Mesothelial cell of epicardium (in vitro differentiated cells): ENCODE results near the gene COL25A1. TPM values are rescaled to one million over a fixed set of nuclear protein-coding genes. Genes with fewer than 3 reads are reported as not detected.

Experiments
- DNase-seq, 2 experiments: peaks; one replicate each; pipeline ENCODE4 v3.0.0; 2021; ENCODE audit warnings: low spot score in 2 of 2; ENCODE audit not compliant: unreplicated experiment in 2 of 2
- H3K27ac Mint-ChIP-seq: 2 replicates; pipeline ENCODE4 v1.8.0; 2021; ENCODE audit warnings: mixed read lengths
- H3K27me3 Mint-ChIP-seq: 2 replicates; pipeline ENCODE4 v1.8.0; 2021; ENCODE audit warnings: low read depth, mixed read lengths
- H3K36me3 Mint-ChIP-seq: 2 replicates; pipeline ENCODE4 v1.8.0; 2021; ENCODE audit warnings: mixed read lengths
- H3K4me1 Mint-ChIP-seq: 2 replicates; pipeline ENCODE4 v1.8.0; 2021; ENCODE audit warnings: mixed read lengths
- H3K4me3 Mint-ChIP-seq: 2 replicates; pipeline ENCODE4 v1.8.0; 2021; ENCODE audit warnings: mild to moderate bottlenecking, moderate library complexity, mixed read lengths
- H3K9me3 Mint-ChIP-seq: 2 replicates; pipeline ENCODE4 v1.8.0; 2021; ENCODE audit warnings: mixed read lengths
- CTCF ChIP-seq: fragments of 200-600 bp; sonication (generic); IDR thresholded peaks from one replicate; pipeline ENCODE4 v1.5.0; 2021; ENCODE audit warnings: antibody characterized with exemption; ENCODE audit not compliant: unreplicated experiment
- total RNA-seq: library from RNA; stranded (reverse); gene quantifications from 3 replicates; pipeline ENCODE4 v1.2.1, GENCODE V29; 2021

Gene COL25A1
- total RNA-seq, 1 donor from 2014 or later: 56.7 TPM

GRCh38 chr4:109172301-109172700 lies 130.2 kb downstream of the COL25A1 start:
- no peak for TF ChIP-seq CTCF
- Mint-ChIP-seq H3K4me3 (no peak overlapping the region), H3K36me3 (peaks cover 2% of the 10 kb centered on the region), H3K4me1 (peaks cover 47% of the 10 kb centered on the region), H3K27ac (peak overlapping the region; percentile 51), H3K9me3 (peaks cover 5% of the 10 kb centered on the region), H3K27me3 (no peaks in the 10 kb centered on the region)
- DNase-seq: no peak

- Mint-ChIP-seq H3K27ac (no peak overlapping the region), H3K9me3 (peaks cover 5% of the 10 kb centered on the region), H3K4me3 (no peak overlapping the region), H3K27me3 (no peaks in the 10 kb centered on the region), H3K4me1 (peaks cover 47% of the 10 kb centered on the region), H3K36me3 (no peaks in the 10 kb centered on the region)
- no peak for TF ChIP-seq CTCF
- DNase-seq: no peak
These were observed 131.4 kb downstream of the COL25A1 start for GRCh38 chr4:109171070-109171469.

- DNase-seq: no peak
- peaks cover 47% of the 10 kb centered on the region for H3K4me1 Mint-ChIP-seq
- no peak for TF ChIP-seq CTCF
- H3K36me3 Mint-ChIP-seq: no peaks in the 10 kb centered on the region
- no peak overlapping the region for H3K27ac Mint-ChIP-seq
- no peaks in the 10 kb centered on the region for H3K27me3 Mint-ChIP-seq
- H3K4me3 Mint-ChIP-seq: no peak overlapping the region
- H3K9me3 Mint-ChIP-seq: peaks cover 5% of the 10 kb centered on the region
These were observed 133.3 kb downstream of the COL25A1 start for GRCh38 chr4:109169170-109169569.

- peak overlapping the region; percentile 45 for H3K27ac Mint-ChIP-seq
- peaks cover 5% of the 10 kb centered on the region for H3K9me3 Mint-ChIP-seq
- no peaks in the 10 kb centered on the region for H3K36me3 Mint-ChIP-seq
- no peak for DNase-seq
- peaks cover 45% of the 10 kb centered on the region for H3K4me1 Mint-ChIP-seq
- H3K4me3 Mint-ChIP-seq: no peak overlapping the region
- no peak for TF ChIP-seq CTCF
- H3K27me3 Mint-ChIP-seq: no peaks in the 10 kb centered on the region
These were observed 135.9 kb downstream of the COL25A1 start for GRCh38 chr4:109166586-109166985.

GRCh38 chr4:109166126-109166525 lies 136.3 kb downstream of the COL25A1 start:
- Mint-ChIP-seq H3K36me3 (no peaks in the 10 kb centered on the region), H3K27ac (no peak overlapping the region), H3K27me3 (no peaks in the 10 kb centered on the region), H3K9me3 (peaks cover 5% of the 10 kb centered on the region), H3K4me3 (no peak overlapping the region), H3K4me1 (peaks cover 41% of the 10 kb centered on the region)
- TF ChIP-seq CTCF: no peak
- no peak for DNase-seq

GRCh38 chr4:109164011-109164410 lies 138.4 kb downstream of the COL25A1 start:
- no peak overlapping the region for H3K4me3 Mint-ChIP-seq
- TF ChIP-seq CTCF: no peak
- H3K9me3 Mint-ChIP-seq: peaks cover 2% of the 10 kb centered on the region
- H3K27ac Mint-ChIP-seq: peak overlapping the region; percentile 84
- no peak for DNase-seq
- H3K36me3 Mint-ChIP-seq: no peaks in the 10 kb centered on the region
- H3K27me3 Mint-ChIP-seq: no peaks in the 10 kb centered on the region
- H3K4me1 Mint-ChIP-seq: peaks cover 37% of the 10 kb centered on the region
